ENCODE measurements around the gene IFNA4.

IFNA4 gene

DNA sequence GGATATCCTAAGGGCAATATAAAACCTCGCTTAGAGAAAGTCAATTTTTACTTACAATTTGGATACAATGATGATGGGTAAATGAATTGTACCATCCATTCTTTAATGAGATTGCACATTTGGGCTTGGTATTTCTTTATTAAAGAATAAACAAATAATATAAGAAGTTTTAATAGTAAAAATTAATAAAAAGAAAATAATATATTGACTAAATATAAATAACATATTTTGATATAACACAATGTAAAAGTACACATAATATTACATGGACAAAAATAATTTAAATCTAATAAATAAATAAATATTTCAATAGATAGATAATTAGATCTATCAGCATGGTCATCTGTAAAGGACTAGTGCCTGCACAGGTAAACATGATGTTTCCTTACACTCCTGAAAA, 21.9 kb downstream of the IFNA4 start:
- no peak for DNase-seq

DNA sequence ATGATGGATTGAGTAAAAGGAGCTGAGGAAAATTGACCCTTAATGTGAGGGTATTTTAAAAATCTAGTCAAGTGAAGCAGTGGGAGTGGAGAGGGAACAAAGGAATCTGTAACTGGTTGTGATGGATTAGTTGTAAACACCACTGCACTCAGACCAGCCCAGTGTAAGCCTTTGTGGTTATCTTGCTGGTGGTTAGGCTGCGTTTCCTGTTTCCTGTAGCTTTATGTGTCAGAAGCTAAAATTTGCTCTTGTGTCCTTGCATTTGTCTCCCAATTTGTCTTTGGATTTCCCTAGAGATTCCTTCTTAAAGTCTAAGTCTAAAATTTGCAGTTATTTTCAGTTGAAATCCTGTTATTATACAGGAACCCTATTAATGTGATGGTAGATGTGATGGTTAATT, 27.2 kb downstream of the IFNA4 start:
- no peak for DNase-seq

DNA sequence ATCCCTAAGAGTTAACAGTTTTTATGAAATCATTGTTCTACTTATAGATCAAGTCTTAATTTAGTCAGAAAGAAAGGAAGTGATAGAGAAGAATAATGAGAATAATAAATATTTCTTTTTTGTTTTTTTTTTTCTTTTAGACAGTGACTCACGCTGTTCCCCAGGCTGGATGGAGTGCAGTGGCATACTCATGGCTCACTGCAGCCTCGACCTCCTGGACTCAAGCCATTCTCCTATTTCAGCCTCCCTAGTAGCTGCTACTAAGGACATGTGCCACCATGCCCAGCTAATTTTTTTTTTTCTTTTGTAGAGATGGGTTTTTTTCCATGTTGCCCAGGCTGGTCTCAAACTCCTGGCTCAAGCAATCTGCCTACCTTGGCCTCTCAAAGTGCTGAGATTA, 31.9 kb downstream of the IFNA4 start:
- no peak for DNase-seq

DNA sequence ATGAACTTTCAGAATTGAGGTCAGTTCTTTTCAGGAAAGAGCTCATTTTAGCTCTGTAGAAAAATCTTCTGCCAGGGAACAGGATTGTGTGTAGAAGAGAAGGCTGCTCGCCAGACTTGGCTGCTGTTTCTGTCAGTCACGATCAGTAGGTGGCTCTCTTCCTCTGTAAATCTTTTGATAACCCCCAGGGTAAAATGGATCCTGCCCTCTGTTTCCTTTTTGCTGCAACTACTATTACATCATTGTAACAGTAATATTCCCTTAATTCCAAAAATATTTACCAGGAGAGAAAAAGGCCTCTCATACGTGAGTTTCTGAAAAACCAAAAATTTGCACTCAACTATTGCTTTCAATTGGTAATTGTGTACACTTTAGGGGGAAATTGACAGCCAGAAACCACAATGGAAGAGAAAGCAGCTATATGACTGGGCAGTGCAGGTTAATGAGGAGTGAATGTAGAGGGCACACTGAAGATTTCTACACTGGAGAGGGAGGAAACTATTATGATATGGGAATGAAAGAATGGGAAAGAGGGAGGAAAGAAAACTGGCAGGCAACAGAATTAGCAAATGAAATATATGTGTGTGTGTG, 33.3 kb downstream of the IFNA4 start:
- DNase-seq: no peak

DNA sequence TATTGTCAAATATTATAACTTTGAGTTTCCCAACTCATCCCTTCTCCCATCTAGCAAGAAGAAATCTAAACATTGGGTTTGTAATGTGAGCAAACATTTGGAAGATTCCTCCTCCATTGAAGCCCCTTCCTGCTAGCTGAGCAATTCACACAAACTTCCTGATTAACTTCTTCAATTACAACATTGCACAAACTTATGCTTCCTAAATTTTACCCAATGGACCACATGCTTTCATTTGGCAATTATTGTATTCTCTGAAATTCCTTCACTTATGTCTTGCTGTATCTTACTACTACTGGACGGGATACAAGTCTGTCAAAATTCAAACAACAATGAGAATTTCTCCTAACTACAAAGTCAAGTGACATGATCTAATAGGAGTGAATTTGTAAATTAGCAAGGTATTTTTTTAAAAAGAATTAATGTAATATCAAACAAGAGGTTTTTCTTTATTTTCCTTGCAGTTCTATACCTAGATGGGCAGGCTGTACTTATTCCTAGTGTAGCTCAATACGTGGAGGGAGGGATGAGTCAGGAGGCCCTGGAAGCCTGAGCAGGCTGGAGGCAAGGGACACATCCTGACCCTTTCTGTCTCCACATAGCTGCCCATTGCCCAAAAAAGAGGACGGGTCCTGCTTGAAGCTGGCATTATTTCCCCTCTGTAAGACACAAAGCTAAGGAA, 33.9 kb downstream of the IFNA4 start:
- no peak for DNase-seq

DNA sequence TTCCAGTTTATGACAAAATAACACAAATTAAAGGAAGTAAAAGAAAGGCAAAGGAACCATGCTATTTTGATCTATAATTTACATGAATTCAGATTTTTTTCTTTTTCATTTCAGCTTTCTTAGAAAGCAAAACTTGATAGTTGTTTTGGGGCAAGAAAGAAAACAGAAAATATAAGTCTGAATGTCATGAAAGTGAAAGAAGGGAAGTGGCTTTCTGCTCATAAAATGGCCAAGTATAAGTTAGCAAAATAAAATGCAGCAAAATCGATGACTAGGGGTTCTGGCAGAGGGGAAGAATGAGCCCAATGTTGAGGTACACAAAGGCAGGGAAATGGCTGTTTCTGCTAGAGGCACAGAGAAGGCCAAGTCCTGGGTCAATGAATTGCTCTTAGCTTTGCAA, 42.8 kb downstream of the IFNA4 start:
- DNase-seq: no peak

DNA sequence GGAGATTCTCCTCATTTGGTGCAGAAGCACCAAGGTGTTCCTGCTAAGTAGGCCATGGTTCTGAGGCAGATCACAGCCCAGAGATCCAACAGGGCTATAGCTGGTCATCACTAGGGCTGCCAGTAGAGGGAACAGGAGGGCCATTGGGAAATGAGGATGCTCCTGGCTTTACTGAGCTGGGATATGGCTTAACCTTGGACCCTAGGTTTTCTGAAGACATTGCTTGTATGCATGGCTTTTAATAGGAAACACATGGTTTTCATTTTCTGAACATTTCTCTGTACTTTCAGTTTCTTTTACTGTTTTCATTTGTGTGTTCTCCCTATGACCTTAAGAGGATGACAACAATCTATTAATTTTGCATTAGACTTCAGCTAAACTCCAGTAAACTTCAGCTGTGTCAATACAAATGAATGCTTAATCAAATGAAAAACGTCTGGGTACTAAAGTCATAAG, 45.9 kb downstream of the IFNA4 start, which contains the start of gene IFNW1:
Gene IFNW1 (minus strand): TSS at position 406 of the 456 bp plus-strand sequence. CDS start 262 bp downstream, at position 144.
- DNase-seq: no peak

DNA sequence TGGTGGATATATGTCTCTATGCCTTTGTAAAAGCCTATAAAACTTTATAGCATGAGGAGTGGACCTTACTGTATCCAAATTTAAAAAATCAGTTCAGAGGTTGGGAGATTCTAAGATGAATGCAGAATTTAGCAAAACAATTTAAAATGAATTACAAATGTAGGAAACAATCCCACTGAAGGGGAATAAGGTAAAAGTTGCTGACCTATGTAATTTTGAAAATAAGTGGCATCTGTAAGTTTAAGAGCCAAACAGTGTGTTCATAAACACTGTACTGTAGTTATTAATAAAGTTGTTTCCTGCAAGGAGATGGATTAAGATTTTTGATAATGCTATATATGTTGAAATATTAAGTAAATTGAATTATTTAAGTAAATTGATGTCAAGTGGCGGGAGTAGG, 50.4 kb downstream of the IFNA4 start:
- no peak for DNase-seq
